Endothelial cell of umbilical vein (primary cell): ENCODE data around the gene MORC4. TPM values are rescaled to one million over a fixed set of nuclear protein-coding genes. Genes with fewer than 3 reads are reported as not detected.

ENCODE experiments used
- BruUV-seq: library from RNA; stranded (reverse); fragments of 400-500 nt; replicated peaks from 2 replicates; lab custom pipeline; 2021; lab: Mats Ljungman, UMichigan
- CTCF ChIA-PET: fragments of 300-600, 350-600 bp; sonication (Branson Sonifier 250); formaldehyde crosslinking; loops from one replicate; lab custom pipeline; 2021; ENCODE audit warnings: antibody characterized with exemption, inconsistent platforms; lab: Charles Lee
- POLR2A ChIA-PET: fragments of 300-600, 350-600 bp; sonication (Branson Sonifier 250); formaldehyde crosslinking; loops from one replicate; lab custom pipeline; 2021; ENCODE audit warnings: antibody characterized with exemption, inconsistent platforms; lab: Charles Lee
- DNase-seq: peaks from one replicate; pipeline ENCODE4 v3.0.0-alpha.2; 2011; ENCODE audit warnings: low read depth, low spot score
- FAIRE-seq: peaks from 2 replicates; lab custom pipeline; 2011; peaks lifted over from hg19 to GRCh38; lab: Jason Lieb, UNC
- H2AFZ ChIP-seq: 2 replicates; pipeline ENCODE4 v1.6.0; 2012; ENCODE audit warnings: low read depth, low read length, control low read depth, inconsistent platforms
- H3K27ac ChIP-seq: 2 replicates; pipeline ENCODE4 v1.5.1; 2011; ENCODE audit warnings: low read depth, mild to moderate bottlenecking, control low read depth, low read length, moderate library complexity; ENCODE audit not compliant: insufficient read depth
- H3K27me3 ChIP-seq, 2 experiments: 2 replicates each; pipeline versions ENCODE4 v1.6.0 to v1.6.1; 2011; ENCODE audit warnings: low read length in 2 of 2, mixed read lengths in 1 of 2; ENCODE audit not compliant: control insufficient read depth in 2 of 2, insufficient read depth in 2 of 2
- H3K36me3 ChIP-seq, 2 experiments: 2 replicates in 1 of 2; 3 replicates in 1 of 2; pipeline ENCODE4 v1.5.1; 2011; ENCODE audit warnings: low read length in 2 of 2, mild to moderate bottlenecking in 1 of 2, moderate library complexity in 1 of 2; ENCODE audit not compliant: control insufficient read depth in 2 of 2, insufficient read depth in 2 of 2; ENCODE audit errors: extremely low read depth in 1 of 2
- H3K4me1 ChIP-seq: 3 replicates; pipeline ENCODE4 v1.5.1; 2011; ENCODE audit warnings: mild to moderate bottlenecking, low read length; ENCODE audit not compliant: control insufficient read depth, insufficient read depth; ENCODE audit errors: extremely low read depth
- H3K4me2 ChIP-seq: 2 replicates; pipeline ENCODE4 v1.6.1; 2011; ENCODE audit warnings: low read length, control low read depth, mixed read lengths; ENCODE audit not compliant: insufficient read depth
- H3K4me3 ChIP-seq, 3 experiments: fragments of 200-600 bp in 1 of 3; sonication (generic), shearing (Covaris generic) in 1 of 3; replicated peaks in 1 of 3; 2 replicates each; pipeline ENCODE4 v1.5.1; 2011 to 2016; ENCODE audit warnings: control low read depth in 3 of 3, low read length in 3 of 3, mild to moderate bottlenecking in 2 of 3, inconsistent platforms in 1 of 3, low read depth in 1 of 3, moderate library complexity in 1 of 3; ENCODE audit not compliant: insufficient read depth in 1 of 3
- H3K79me2 ChIP-seq: 2 replicates; pipeline ENCODE4 v1.6.0; 2012; ENCODE audit warnings: low read length, inconsistent platforms; ENCODE audit not compliant: control insufficient read depth, insufficient read depth
- H3K9ac ChIP-seq: replicated peaks from 2 replicates; pipeline ENCODE3; 2011; ENCODE audit warnings: low read length, control low read depth; ENCODE audit not compliant: insufficient read depth; ENCODE audit errors: extremely low read depth
- H3K9me1 ChIP-seq: replicated peaks from 3 replicates; pipeline ENCODE4 v1.6.0; 2011; ENCODE audit warnings: mild to moderate bottlenecking, low read length; ENCODE audit not compliant: control insufficient read depth, insufficient read depth; ENCODE audit errors: extremely low read depth
- H3K9me3 ChIP-seq: replicated peaks from 2 replicates; pipeline ENCODE4 v1.5.1; 2012; ENCODE audit warnings: low read length, inconsistent platforms; ENCODE audit not compliant: control insufficient read depth, insufficient read depth
- H4K20me1 ChIP-seq: replicated peaks from 2 replicates; pipeline ENCODE3; 2011; ENCODE audit warnings: mild to moderate bottlenecking, low read length; ENCODE audit not compliant: control insufficient read depth, insufficient read depth; ENCODE audit errors: extremely low read depth
- EZH2 ChIP-seq: IDR thresholded peaks from 2 replicates; pipeline ENCODE4 v1.6.1; 2012; ENCODE audit warnings: borderline replicate concordance, low read depth, mild to moderate bottlenecking, moderate library complexity, low read length, inconsistent platforms; ENCODE audit not compliant: severe bottlenecking
- FOS ChIP-seq: IDR thresholded peaks from 2 replicates; pipeline ENCODE4 v1.6.1; 2011; ENCODE audit warnings: mild to moderate bottlenecking, low read length, moderate library complexity, borderline replicate concordance; ENCODE audit not compliant: insufficient read depth
- GATA2 ChIP-seq: IDR thresholded peaks from 2 replicates; pipeline ENCODE4 v1.7.0; 2011; ENCODE audit warnings: low read depth, mild to moderate bottlenecking, moderate library complexity, mixed read lengths, low read length; ENCODE audit not compliant: insufficient read length, insufficient read depth
- JUN ChIP-seq: IDR thresholded peaks from 2 replicates; pipeline ENCODE4 v1.6.1; 2011; ENCODE audit warnings: borderline replicate concordance, low read depth; ENCODE audit not compliant: insufficient read length, insufficient read depth
- MYC ChIP-seq: IDR thresholded peaks from one replicate; pipeline ENCODE4 v1.6.1; 2011; ENCODE audit warnings: mild to moderate bottlenecking, low read depth, low read length
- POLR2A ChIP-seq: IDR thresholded peaks from 2 replicates; pipeline ENCODE4 v1.6.1; 2012; ENCODE audit warnings: low read depth, mild to moderate bottlenecking, control low read depth, low read length
- POLR2AphosphoS5 ChIP-seq: IDR thresholded peaks from 2 replicates; pipeline ENCODE4 v1.6.1; 2012; ENCODE audit warnings: low read depth, mild to moderate bottlenecking, control low read depth, low read length, moderate library complexity; ENCODE audit not compliant: insufficient read depth
- dilution Hi-C: fragments of 300-500 bp; cut with MboI; formaldehyde crosslinking; loops from one replicate; pipeline ENCODE4 v1.15.0; 2019; ENCODE audit warnings: low sequenced_read_pairs; ENCODE audit not compliant: extremely low pct_ligation_motif_present
- intact Hi-C: fragments of 100-400 bp; cut with micrococcal nuclease; formaldehyde crosslinking; loops from one replicate; pipeline ENCODE4 v1.10.0; 2022
- polyA plus RNA-seq, 4 experiments: library from polyadenylated mRNA; depleted of rRNA in 3 of 4; stranded (reverse) in 3 of 4; unstranded in 1 of 4; fragments of >200 nt; gene quantifications; 2 replicates each; pipeline versions ENCODE4 v1.2.1 to v1.2.3, GENCODE V29; 2011 to 2012; ENCODE audit warnings: missing spikeins in 1 of 4
- total RNA-seq: library from RNA; stranded (reverse); gene quantifications from 2 replicates; pipeline ENCODE4 v1.2.3, GENCODE V29; 2021
- TF ChIP-seq, protein P1 (sequence below), 2 donors: IDR thresholded peaks; 1 replicate in 1 of 2; 2 replicates in 1 of 2; pipeline ENCODE4 v1.5.1; 2011; ENCODE audit warnings: low read length in 2 of 2, mild to moderate bottlenecking in 2 of 2, moderate library complexity in 2 of 2, control low read depth in 1 of 2, inconsistent platforms in 1 of 2, low read depth in 1 of 2; ENCODE audit not compliant: insufficient read depth in 1 of 2; ENCODE audit errors: extremely low read depth in 1 of 2
- TF ChIP-seq, protein P2 (sequence below): IDR thresholded peaks from 2 replicates; pipeline ENCODE4 v1.6.1; 2011; ENCODE audit not compliant: insufficient read depth, insufficient read length

MORC4 gene
- total and polyA plus RNA-seq, 2 donors (not counting 3 experiments of a cell fraction or from before 2014, with no cell fraction given): 4.3 to 12.0 TPM

DNA sequence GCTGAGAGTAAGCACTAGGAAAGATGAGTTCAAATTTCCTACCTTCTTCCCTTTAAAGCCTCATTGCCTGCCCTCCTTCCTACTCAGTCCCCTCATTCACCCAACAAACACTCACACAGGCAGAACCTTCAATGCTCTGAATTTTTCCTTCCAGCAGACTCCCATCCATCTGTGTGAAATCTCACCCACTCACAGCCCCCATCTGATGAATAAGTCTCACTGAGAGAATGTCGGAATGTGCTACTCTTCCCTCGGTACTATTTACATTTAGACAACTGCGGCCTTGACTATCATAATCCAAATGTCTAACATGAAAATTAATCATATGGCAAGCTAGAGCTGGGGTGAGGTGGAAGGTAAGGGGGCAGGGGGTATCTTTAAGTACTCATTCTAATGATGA, 60.4 kb downstream of the MORC4 start:
- intact Hi-C loops (loop anchor here (5.0 kb wide), 1 partner anchor 42 kb away; no protein-coding TSS in a partner anchor), dilution Hi-C loops (no loop called here)
- Histone ChIP-seq H3K4me3 (no peak overlapping the region), H3K4me2 (no peak overlapping the region), H2AFZ (no peak overlapping the region), H3K9me3 (no peaks in the 10 kb centered on the region), H4K20me1 (no peaks in the 10 kb centered on the region), H3K36me3 (no peaks in the 10 kb centered on the region), H3K4me1 (peaks cover 7% of the 10 kb centered on the region), H3K9ac (no peak overlapping the region), H3K27ac (no peak overlapping the region), H3K9me1 (no peaks in the 10 kb centered on the region), H3K79me2 (no peaks in the 10 kb centered on the region), H3K27me3 (no peaks in the 10 kb centered on the region)
- DNase-seq (no peak), FAIRE-seq (no peak)
- no TSS peak for BruUV-seq
- POLR2A ChIA-PET: no interaction called here
- TF ChIP-seq POLR2AphosphoS5 (no peak), GATA2 (no peak), JUN (no peak), POLR2A (no peak), FOS (no peak), MYC (no peak), EZH2 (no peak)
- TF ChIP-seq, protein P1, sequence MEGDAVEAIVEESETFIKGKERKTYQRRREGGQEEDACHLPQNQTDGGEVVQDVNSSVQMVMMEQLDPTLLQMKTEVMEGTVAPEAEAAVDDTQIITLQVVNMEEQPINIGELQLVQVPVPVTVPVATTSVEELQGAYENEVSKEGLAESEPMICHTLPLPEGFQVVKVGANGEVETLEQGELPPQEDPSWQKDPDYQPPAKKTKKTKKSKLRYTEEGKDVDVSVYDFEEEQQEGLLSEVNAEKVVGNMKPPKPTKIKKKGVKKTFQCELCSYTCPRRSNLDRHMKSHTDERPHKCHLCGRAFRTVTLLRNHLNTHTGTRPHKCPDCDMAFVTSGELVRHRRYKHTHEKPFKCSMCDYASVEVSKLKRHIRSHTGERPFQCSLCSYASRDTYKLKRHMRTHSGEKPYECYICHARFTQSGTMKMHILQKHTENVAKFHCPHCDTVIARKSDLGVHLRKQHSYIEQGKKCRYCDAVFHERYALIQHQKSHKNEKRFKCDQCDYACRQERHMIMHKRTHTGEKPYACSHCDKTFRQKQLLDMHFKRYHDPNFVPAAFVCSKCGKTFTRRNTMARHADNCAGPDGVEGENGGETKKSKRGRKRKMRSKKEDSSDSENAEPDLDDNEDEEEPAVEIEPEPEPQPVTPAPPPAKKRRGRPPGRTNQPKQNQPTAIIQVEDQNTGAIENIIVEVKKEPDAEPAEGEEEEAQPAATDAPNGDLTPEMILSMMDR (IDR thresholded peaks at IDR 0.05; ENCODE audit: extremely low read depth in 1 of 2, insufficient read depth in 1 of 2, low read depth in 1 of 2, low read length in 2 of 2): no peak
- TF ChIP-seq, protein P2, sequence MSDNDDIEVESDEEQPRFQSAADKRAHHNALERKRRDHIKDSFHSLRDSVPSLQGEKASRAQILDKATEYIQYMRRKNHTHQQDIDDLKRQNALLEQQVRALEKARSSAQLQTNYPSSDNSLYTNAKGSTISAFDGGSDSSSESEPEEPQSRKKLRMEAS: no peak
- CTCF ChIA-PET: no interaction called here
